Left renal pelvis (tissue), 4 donors: ENCODE results near the gene ZNF500. TPM values are rescaled to one million over a fixed set of nuclear protein-coding genes. Genes with fewer than 3 reads are reported as not detected.
"Not testable (repeated sequence)": the region's sequence is repeated elsewhere in the genome, so short reads cannot be mapped to it uniquely, and the experiment has no call there.

Experiments used
- DNase-seq, 4 donors: peaks; one replicate each; pipeline ENCODE4 v3.0.0-alpha.2; 2013; ENCODE audit warnings: low read depth in 4 of 4, low spot score in 3 of 4
- polyA plus RNA-seq, 4 donors: library from polyadenylated mRNA; unstranded; fragments of 120-200 nt; gene quantifications; one replicate each; pipeline ENCODE4 v1.2.1, GENCODE V29; 2013; ENCODE audit not compliant: insufficient read length in 4 of 4

ZNF500 gene
- polyA plus RNA-seq, 4 donors = 12.7 to 21.5 (median 15.5) TPM

DNA sequence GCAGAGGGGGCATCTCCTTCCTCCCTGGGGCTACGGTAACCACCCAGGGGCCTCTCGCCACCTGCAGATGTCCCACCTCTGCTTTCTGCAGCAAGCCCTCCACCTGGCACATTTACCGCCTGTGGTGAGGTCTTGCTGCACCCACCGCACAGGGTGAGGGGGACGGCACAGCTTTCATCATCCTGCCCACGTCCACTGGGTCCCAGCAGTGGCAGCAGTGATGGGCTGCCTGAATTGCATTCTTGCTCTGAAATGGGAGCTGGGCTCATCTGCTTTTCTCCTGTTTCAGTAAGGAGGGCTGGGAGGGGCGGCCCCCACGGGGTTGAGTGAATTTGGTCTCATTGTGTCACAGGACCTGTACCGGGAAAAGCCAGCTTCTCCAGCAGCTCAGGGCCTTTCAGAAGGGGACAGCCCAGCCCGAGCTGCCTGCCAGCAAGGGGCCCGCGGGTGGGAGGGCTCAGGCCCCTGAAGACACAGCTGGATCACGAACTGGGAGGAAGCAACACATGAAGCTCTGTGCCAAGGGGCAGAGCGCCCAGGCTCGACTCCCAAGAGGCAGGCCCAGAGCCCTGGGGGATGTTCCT, 19.9 kb downstream of the ZNF500 start:
- no peak for DNase-seq

DNA sequence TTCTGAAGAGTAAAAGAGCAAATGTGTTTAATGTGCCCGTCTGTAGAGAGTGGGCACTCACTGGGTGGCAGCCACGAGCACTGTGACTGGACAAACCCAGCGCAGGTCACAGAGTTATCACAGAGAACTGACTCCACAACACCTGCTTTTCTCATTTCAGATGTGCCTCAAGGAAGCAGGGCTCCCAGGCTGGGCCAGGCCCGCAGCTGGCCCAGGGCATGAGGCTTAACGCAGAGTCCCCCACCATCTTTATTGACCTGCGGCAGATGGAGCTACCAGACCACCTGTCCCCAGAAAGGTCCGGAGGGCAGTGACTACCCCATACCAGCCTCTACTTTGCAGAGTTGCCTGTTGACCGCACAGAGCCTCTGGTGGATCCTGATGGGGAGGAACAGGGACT, 20.7 kb downstream of the ZNF500 start:
- DNase-seq = no peak

DNA sequence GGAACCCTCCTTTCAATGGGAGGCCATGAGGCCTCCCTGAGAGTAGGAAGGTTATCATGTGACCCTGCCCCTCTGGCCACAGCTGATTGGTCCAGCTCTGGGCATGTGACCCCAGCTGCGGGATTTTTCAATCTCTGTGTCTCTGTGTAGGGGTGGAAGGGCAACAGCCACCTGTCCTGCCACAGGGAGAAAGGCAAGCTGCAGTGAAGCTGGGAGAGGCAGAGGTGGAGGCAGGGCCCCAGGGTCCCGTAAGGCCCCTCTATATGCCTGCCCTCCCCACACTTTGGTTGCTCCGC, 21.7 kb downstream of the ZNF500 start:
- no peak for DNase-seq

DNA sequence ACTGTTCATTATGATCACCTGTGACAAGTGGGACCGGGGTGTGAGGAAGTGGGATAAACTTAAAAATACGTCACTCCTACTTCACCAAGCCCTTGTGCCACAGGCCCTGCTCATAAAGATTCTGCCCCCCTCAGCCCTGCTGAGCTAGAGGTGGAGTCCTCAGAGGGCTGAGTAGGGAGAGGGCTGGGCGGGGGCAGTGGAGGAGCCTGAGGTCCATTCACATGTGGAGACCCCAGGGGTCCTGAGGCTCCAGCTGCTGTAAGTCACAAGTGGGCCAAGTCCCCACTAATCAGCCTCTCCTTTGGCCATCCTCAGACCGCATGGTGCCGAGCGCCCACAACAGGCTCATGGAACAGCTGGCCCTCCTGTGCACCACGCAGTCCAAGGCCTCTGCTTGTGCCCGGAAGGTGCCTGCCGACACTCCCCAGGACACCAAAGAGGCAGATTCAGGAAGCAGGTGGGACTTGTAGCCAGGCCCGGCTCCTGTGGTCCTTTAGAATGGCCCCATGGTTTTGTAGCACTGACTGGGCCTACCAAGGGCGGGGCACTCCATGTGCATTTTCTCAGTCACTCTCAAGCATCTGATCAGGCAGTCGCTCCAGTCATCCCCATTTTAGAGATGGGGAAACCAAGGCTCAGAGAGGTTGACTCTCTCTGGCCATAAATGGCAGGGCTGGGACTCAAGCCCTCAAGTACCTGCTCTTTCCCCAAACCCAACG, 22.2 kb downstream of the ZNF500 start:
- DNase-seq = no peak

DNA sequence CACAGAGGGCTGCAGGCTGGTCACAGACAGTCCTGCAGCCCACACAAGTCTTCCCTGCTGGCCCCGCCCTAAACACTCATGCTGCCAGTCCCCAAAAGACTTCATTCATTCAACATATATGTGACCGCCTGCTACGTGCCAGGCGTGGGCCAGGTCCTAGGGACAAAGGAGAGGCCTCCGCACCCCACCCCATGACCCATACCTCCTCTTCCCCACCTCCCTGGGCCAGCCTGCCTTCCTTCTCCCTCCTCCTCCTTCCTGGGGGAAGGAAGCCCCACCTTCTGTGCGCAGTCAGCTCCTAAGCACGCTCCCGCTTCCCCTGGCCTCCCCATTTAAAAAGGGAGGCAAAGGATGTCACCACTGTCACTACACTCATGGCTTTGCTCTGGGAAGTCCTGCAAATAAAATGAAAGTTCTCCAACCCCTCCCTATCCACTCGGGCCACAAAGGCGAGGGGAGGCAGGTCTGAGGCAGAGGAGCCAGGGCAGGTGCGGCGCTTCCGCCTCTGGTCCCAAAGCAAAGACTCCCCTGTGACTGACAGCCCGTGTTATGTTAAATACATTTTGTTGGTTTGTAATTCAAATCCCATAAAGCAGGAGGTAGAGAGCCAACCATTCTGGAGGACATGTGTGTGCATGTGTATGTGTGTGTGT, 23.6 kb downstream of the ZNF500 start:
- DNase-seq = no peak

DNA sequence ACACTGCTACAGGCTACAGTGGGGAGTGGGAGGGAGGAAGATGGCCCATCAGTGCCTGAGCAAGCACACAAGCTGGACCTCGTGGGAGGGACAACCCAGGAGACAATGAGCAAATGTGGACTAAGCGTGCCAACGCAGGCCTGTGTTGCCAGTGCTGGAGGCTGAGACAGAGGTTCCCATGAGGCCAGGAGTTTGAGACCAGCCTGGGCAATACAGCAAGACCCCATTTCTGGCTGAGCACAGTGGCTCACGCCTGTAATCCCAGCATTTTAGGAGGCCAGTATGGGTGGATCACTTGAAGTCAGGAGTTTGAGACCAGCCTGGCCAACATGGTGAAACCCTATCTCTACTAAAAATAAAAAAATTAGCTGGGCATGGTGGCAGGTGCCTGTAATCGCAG, 28.6 kb downstream of the ZNF500 start:
- DNase-seq = not testable (repeated sequence)

DNA sequence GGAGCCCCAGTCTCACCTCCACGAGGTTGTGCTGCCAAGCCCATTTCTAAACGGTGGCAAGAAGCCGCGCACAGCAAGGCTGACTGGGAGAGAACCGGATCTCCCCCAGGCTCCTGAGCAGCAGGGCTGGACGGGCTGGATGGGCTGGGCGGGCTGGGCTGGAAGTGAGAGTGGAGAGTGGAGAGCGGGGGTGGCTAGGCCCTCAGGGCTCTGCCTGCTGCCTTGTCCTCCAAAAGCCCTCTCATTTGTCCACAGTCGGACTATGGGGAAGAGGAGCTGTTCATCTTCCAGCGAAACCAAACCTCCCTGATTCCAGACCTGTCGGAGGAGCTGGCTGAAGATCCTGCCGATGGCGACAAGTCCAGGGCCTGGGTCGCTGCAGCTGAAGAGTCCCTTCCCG, 29.4 kb downstream of the ZNF500 start:
- no peak for DNase-seq

DNA sequence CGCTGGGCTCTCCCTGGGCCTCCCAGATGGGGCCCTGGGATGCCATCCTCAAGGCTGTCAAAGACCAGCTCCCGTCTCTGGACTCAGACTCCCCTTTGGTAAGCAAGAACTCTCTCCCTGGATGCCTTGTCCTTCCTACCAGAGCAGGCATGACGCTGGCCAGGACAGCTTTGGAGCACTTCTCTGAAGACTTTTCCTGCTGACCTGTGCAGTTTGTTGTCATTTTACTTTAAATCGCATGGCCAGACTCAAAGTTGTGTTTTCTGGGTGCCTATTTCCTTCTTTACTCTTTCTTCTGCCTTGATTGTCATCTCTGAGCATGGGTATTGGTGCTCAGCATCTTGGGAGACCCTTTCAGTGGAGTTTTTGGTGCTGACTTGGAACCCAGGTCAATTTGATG, 30.4 kb downstream of the ZNF500 start:
- DNase-seq = no peak

DNA sequence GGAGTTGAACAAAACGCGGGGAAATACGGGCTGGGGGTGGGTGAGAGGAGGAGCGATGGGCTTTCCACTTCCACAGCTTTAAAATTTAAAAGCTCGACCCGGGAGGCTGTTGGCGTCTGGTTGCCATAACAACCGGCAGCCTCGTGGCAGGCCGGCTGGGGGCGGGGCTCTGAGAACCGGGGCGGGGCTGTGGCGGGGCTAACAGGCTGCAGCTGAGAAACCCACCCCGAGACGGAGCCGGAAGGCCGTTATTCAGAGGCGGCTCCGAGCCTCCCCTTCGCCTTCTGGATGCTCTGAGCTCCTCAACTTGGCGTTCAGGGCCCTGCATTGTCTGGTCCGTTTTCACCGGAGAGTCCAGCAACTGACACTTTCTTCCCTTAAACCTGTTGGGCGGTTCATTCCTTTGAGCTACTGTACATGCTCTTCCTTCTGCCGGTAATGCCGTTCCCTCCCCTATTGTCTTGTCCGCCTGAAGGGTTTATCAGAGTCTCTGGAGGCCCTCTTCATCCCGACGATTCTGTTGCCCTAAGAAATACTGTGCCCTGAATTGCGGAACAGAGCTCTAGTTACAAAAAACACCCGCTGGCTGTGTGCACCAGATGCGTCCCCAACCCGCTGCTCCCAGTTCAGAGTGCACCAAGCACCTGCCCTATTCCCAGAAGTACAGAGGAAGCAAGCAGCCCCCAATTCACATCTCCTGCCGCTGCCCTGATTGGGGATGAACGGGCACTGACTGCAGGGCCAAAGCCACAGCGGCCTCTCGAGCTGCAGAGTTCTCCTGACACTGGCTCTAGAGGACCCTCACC, 32.0 kb downstream of the ZNF500 start:
- peak; percentile 62 to 75 (median 70) for DNase-seq

DNA sequence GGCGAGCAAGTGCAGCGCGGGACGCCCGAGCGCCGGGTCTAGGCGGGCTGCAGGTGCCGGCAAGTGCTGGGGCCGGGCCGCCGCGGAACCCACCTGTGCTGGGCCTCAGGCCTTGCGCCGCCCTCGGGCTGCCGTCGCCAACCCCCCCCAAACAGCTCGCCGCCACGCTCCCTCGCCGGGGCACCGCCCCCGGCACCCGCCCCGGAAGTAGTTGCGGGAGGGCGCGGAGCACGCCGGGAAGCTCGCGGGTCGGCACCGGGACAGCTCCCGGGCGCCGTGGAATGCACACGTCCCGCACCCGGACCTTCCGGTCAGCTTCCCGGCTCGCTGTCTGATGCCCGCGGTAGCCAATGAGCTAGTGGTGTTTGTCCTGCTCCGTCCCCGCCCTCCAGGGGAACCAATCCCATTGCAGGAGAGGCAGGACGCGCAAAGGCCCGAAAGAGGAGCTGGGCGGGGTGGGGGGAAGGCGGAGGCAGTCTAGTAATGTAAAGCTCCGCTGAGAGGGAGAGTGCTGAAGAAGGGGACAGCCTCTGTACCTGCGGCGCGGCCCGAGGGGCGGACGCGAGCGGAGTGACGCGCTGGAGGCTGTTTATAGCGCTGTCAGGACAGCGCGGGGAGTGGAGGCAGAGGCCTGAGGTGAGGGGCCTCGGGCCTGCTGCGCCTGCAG, 32.8 kb downstream of the ZNF500 start, which contains the start of the genes ANKS3 and DNAAF8:
TSS of gene ANKS3 (minus strand) at position 209 of the 667 bp plus-strand sequence. CDS start 4,122 bp downstream, outside the sequence.
TSS of gene DNAAF8 (plus strand) at position 475 of the 667 bp plus-strand sequence. CDS start 1,978 bp downstream, outside the sequence.
- DNase-seq = peak; percentile 82 to 92 (median 87)

DNA sequence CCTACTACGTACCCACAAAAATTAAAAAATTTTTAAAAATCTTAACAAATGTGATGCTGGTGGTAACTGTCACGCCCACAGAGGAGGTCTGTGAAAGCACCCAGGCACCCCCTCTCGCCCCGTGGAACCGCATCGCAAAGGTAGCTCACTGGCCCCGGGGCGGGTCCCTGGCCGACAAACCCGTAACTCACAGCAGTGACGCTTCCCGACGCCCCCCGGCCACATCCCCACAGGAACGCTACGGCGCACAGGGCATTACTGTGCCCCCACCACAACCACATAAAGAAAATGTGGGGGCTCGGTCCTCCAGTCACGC, 33.3 kb downstream of the ZNF500 start:
- no peak for DNase-seq

DNA sequence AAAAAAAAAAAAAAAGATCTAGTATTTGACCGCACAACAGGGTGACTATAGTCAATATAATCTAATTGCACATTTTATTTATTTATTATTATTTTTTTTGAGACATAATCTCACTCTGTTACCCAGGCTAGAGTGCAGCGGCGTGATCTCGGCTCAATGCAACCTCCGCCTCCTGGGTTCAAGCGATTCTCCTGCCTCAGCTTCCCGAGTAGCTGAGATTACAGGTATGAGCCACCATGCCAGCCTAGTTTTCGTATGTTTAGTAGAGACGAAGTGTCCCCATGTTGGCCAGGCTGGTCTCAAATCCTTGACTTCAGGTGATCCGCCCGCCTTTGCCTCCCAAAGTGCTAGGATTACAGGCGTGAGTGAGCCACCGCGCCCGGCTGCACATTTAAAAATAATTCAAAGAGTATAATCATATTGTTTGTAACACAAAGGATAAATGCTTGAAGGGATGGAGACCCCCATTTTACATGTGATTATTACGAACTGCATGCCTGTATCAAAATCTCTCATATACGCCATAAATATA, 33.7 kb downstream of the ZNF500 start:
- no peak for DNase-seq

DNA sequence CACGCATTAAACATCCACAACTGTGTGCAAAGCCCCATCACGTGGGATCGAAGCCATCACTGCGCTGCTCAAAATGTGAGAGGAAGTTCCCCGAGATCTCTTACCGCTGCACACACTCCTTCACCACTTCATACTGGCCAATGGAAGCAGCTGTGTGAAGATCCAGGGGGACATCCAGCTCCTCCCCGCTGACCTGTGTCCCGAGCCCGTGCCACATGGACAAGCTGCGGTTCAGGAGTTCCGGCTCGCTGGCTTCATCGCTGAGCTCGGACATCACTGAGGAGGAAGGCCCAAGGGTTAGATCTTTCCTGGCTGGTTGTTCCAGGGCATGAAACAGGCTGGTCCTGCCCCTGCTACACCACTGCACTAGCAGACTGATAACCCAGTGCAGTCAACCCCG, 37.1 kb downstream of the ZNF500 start:
- DNase-seq = no peak

DNA sequence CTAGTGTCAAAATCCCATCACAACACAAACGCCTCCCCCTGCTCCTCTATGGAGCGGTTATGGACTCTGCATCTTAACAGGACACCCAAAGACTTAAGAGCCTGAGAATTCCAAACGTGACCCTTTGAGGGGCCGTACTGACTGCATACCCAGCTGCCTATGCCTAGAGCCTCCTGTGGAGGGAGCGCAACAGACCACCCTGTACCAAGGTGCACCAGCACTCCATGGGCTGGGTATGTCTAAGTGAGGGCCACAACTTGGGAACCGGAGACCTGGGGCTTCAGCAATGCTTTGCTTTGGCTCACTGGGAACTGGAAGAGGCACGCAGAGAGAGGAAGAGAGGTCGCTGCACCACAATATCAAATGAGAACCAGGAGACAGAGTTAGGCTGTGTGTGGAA, 38.3 kb downstream of the ZNF500 start:
- DNase-seq = no peak

DNA sequence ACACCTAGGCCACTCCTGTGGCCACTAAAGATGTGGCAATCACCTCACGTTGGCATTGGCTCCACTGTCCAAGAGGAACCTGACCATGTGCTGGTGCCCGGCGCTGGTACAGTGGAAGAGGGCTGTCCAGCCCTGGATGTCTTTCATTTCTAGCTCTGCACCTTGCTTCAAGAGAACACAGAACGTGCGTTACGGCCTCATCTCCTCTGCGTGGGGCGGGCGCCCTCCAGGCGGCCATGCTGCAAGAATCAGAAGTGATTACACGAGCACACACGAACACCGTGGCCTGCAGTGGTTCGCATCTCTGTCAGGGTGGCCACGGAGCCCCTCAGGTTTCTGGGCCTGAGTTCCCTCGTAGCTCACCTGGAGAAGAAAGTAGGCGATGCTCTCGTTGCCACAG, 40.3 kb downstream of the ZNF500 start:
- DNase-seq = no peak

DNA sequence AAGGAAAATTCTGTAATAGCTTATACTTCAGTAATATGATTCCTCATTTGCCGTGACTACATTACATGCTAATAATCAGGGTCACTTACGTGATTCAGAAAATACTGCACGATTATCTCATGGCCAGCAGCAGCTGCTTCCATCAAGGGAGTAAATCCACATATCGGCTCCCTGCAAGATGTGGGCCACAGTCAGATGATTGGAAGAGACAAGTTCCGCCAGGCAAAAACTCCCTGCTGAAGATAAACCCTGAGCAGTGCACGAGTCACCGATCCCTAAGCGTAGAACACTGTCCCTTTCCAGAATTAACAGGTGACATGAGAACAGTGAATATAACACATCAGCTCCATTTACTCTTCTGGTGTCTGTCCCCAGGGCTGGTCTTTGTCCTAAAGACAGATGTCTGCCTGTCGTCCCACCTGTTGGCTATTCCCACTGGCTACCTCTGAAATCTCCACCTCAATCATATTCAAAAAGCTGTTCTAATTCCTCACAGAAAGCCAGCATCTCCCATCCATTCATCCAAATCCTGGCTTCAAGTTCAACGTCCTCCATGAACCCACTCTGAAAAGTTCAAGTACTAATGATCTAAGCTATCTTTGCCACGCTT, 42.2 kb downstream of the ZNF500 start:
- DNase-seq = no peak

DNA sequence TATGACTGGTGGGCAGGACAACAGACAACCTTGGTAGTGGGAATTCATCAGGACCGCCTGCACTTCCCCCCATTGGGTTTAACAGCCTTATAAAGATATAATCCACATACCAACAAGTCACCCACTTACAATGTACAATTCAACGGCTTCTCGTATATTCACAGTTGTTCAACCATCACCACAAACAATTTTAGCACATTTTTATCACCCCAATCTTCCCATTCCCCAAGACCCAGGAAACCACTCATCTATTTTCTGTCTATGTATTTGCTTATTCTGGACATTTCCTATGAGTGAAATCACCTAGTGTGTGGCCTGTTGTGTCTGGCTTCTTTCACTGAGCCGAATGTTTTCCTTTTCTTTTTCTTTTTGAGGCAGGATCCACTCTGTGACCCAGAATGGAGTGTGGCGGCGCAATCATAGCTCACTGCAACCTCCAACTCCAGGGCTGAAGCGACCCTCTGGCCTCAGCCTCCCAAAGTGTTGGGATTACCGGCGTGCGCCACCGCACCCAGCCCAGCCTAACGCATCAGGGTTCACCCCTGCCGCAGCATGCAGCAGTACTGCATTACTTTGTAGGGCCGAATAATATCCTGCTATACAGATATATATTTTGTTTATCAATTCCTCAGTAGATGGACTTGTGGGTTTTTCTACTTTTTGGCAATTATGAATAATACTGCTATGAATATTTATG, 43.7 kb downstream of the ZNF500 start:
- no peak for DNase-seq

DNA sequence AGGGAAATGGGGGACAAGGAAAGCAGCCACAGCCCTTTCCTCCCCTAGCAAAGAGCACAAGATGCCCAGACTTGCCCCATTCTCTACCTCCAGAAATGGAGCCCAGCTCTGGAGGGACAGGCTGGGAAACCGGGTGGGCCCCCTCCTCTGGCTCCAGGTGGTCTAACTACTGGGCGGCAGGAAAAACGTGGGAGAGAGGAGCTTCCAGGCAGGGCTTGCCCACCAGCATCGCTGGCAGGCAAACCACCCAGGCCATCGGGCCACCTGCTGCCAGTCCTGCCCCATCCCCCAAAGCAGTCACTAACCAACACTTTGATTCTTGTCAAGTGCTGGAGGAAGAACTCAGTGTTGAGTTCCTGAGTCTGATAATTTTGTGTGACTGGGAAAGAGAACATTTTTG, 48.5 kb downstream of the ZNF500 start:
- DNase-seq = no peak

DNA sequence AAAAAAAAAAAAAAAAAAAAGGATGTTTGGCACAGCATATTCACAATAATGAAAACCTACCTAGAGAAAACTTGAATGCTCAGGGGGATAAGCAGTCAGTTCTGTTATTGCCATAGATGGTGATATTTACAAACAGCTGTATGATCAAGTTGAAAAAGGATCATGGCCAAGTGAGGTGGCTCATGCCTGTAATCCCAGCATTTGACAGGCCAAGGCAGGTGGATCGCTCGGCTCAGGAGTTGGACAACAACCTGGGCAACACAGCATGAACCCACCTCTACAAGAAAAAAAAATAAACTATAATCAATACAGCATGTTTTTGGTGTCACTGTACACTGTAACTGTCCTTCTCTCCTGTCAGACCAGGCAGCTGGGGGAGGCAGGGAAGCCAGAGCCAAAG, 52.0 kb downstream of the ZNF500 start:
- no peak for DNase-seq
